ENCODE data around the gene RNF141.

The RNF141 gene

GRCh38 chr11:10498426-10499250, 42.3 kb downstream of the RNF141 start:
- no peak for DNase-seq (ENCODE audit: low spot score)

DNA sequence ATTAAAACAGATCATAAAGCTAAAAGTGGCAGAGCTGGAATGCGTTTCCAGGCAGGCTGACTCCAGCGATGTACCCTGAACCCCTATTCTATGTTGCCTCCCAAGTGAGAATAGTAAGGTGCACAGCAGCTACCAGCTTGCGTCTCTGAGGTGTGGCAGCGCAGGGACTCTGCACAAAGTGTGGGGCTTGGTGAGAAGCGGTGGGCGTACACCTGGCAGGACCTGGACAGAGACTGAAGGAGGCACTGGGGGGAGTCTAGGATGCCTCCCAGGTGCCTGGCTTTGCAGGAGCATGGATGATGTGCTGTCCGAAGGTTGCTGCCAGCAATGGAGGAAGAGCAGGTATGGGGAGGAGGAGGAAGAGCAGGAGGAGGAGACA, 43.0 kb downstream of the RNF141 start:
- no peak for DNase-seq (ENCODE audit: low spot score)

GRCh38 chr11:10497371-10498021, 43.5 kb downstream of the RNF141 start:
- no peak for DNase-seq (ENCODE audit: low spot score)

GRCh38 chr11:10496296-10496936, 44.6 kb downstream of the RNF141 start:
- no peak for DNase-seq (ENCODE audit: low spot score)

DNA sequence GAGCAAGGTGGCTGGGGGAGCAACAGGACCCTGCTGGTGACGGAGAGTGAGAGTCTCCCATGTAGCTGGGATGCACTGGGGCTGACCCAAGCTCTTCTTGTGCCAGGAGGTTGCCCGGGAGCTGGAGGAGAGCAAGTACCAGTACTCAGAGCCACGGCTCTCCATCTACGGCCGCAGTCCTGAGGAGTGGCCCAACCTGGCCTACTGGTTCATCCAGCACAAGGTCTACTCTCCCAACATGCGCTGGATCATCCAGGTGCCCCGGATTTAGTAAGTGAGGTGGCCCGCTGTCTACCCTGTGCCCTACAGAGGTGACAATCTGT, 45.6 kb downstream of the RNF141 start:
- DNase-seq (ENCODE audit: low spot score) = no peak

- DNase-seq (ENCODE audit: low spot score) = no peak
These were observed 46.1 kb downstream of the RNF141 start for GRCh38 chr11:10494636-10495463.

DNA sequence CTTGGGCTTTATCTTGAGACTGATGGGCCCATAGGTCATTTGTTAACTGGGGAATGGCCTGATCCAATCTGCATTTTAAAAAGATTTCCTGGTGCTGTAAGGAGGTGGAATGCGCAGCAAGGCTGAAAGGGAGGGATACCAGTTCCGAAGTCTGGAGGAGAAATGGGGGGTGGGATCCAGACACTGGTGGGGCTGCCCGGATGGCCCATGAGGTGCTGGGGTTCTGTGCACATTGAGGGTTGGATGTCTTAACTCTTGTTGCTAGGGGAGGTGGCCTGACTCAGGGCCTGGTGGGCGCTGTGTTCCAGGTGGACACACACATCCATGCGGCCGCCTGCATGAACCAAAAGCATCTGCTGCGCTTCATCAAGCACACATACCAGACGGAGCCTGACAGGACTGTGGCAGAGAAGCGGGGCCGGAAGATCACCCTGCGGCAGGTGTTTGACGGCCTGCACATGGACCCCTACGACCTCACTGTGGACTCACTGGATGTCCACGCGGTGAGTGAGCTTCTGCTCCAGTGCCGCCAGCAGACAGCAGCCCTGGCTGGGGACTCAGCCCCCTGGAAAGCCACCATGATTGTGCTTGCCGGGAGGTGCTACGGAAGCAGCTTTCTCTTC, 47.8 kb downstream of the RNF141 start:
- DNase-seq (ENCODE audit: low spot score) = no peak

GRCh38 chr11:10492084-10492483, 48.9 kb downstream of the RNF141 start:
- no peak for DNase-seq (ENCODE audit: low spot score)

DNA sequence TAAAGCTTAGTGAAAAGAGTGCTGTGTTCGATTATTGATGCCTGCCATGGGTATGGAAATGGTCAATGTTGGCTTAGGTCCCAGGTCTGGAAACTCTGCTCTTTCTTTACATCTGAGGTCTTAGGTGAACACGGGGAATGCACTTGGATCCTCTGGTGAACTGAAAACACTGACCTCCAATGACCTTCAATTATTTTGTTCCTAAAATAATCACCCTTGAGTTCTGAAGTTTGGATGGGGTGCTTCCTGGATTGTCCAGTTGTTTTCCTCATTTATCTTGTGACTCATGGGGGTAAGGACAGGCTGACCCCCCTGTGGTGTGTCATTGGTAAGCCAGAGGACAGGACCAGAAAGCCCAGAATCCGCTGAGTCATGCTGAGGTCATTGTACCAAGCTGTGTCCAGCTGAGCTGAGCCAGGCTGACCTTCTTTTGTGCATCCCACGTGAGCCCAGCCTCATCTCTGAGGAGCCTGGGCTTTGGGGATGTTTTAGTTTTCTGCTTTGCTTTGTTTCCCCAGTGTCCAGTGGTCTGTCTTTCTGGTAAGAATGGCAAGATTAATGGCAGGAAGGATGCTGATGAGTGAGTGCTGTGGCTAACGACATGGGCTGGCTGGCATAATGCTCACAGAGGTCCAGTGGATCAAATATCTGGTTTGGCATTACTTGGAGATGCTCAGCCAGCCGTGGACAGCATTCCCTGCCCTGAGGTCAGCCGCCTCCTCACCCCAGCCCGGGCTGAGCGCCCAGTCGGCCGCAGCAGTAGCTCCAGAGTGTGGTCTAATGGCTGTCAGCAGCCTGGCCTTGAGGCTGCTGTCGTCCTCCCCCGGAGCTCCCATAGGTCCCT, 50.4 kb downstream of the RNF141 start:
- peak; percentile 95 for DNase-seq (ENCODE audit: low spot score)

DNA sequence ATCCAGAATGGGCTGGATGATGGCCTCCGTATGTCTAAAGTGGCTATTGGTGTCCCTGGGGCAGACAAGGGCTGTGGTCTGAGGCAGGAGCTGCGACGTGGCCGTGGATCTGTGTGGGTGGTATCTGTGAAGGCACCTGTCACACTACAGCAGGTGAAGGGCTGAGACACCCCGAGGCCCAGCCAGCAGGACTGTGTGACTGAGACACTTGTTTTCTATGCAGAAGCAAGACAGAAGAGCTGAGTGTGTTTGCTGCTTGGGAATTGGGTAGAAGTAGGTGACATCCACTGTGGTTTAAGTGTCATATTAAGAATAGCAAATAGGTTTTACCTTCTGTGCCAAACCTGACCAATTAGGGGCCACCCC, 51.0 kb downstream of the RNF141 start:
- no peak for DNase-seq (ENCODE audit: low spot score)

DNA sequence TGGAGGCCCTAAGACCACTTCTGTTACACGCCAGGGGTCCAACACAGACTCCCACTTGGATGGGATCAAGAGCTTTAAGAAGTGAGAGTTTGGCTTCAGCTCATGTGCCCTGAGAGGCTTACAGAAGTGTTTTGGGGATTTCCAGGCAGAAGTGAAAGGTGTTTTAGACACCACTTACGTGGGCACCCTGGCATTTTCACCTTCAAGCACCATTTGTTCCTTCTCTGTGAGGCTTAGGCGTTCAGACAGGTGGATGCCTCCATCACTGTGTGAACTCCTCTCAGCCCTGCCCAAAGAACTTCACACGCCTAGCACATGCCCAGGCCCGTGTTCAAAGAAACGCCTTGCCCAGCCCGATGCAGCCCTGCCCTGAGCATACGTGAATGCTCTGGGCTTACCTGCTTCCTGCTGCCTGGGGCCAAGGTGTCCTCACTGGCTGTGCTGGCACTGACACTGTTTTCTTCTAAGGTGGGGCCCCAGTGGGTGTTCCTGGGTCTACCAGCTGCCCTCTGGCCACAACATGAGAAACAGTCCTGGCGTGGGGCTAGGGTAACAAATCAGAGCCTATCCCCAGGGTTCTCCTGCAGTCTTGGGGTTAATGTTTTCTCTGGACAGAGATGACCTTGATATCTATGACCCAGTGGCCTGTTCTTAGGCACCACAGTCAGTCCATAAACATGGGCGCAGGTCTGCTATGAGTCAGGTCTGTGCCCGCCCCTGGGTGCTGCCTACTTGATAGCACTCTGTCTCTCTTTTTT, 51.9 kb downstream of the RNF141 start:
- DNase-seq (ENCODE audit: low spot score) = no peak

GRCh38 chr11:10488121-10488933, 52.7 kb downstream of the RNF141 start:
- no peak for DNase-seq (ENCODE audit: low spot score)

GRCh38 chr11:10487002-10487647, 53.9 kb downstream of the RNF141 start:
- no peak for DNase-seq (ENCODE audit: low spot score)

- no peak for DNase-seq (ENCODE audit: low spot score)
These were observed 54.7 kb downstream of the RNF141 start for GRCh38 chr11:10486161-10486840.

- DNase-seq (ENCODE audit: low spot score) = no peak
These were observed 55.3 kb downstream of the RNF141 start for GRCh38 chr11:10485646-10486045.

- DNase-seq (ENCODE audit: low spot score) = no peak
These were observed 56.4 kb downstream of the RNF141 start for GRCh38 chr11:10484461-10485180.

DNA sequence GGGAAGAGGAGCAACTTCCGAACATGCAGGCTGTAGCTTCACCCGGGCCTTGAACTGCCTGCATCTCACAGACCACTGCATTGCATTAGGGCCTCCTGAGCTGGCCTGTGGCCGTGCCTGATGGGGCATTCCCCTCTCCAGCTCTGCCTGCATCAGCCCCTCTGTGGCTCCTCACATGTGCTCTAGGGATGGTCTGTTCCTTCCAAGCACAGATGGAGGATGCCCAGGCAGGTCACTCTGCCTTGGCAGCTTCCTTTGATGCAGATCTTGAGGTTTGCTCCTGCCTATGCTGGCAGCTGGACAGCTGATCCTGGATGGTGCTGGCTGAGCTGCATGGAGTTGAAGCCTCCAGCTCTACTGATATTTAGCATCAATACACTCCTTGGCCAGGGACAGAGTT, 57.4 kb downstream of the RNF141 start:
- no peak for DNase-seq (ENCODE audit: low spot score)

- DNase-seq (ENCODE audit: low spot score) = no peak
These were observed 57.8 kb downstream of the RNF141 start for GRCh38 chr11:10483174-10483573.

Data from Ammon's horn (tissue), 1 donor.